HL-60 (cell line): ENCODE results near the gene KRT74.

Source experiments
- CTCF ChIP-seq: IDR thresholded peaks from one replicate; pipeline ENCODE4 v1.5.1; 2011; ENCODE audit warnings: low read length, control low read depth, inconsistent platforms; ENCODE audit not compliant: insufficient read depth
- REST ChIP-seq: IDR thresholded peaks from 2 replicates; pipeline ENCODE4 v1.6.1; 2012; ENCODE audit warnings: low read depth; ENCODE audit not compliant: insufficient replicate concordance

DNA sequence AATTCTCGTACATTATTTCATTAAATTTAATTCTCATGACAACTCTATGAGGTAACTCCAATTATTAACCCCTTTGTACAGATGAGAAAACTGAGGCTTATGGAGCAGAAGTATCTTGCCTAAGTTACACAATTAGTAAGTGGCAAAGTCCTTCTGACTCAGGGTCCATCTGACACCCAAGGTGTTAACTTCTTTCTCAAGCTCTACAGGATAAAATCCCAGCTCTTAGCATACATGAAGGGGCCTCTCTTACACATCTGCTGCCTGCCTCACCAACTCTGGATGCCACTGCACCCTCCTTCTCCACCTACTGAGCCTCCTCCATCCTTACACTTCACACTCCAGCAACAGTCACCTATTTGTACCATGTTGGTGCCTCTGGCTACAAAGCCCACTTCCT lies 31.9 kb upstream of the KRT74 start:
- TF ChIP-seq CTCF (no peak), REST (no peak)
